ENCODE measurements around the gene ELMO3.

Gene ELMO3

GRCh38 chr16:67210069-67210937, 11.4 kb downstream of the ELMO3 start:
- TF ChIP-seq, protein P1, sequence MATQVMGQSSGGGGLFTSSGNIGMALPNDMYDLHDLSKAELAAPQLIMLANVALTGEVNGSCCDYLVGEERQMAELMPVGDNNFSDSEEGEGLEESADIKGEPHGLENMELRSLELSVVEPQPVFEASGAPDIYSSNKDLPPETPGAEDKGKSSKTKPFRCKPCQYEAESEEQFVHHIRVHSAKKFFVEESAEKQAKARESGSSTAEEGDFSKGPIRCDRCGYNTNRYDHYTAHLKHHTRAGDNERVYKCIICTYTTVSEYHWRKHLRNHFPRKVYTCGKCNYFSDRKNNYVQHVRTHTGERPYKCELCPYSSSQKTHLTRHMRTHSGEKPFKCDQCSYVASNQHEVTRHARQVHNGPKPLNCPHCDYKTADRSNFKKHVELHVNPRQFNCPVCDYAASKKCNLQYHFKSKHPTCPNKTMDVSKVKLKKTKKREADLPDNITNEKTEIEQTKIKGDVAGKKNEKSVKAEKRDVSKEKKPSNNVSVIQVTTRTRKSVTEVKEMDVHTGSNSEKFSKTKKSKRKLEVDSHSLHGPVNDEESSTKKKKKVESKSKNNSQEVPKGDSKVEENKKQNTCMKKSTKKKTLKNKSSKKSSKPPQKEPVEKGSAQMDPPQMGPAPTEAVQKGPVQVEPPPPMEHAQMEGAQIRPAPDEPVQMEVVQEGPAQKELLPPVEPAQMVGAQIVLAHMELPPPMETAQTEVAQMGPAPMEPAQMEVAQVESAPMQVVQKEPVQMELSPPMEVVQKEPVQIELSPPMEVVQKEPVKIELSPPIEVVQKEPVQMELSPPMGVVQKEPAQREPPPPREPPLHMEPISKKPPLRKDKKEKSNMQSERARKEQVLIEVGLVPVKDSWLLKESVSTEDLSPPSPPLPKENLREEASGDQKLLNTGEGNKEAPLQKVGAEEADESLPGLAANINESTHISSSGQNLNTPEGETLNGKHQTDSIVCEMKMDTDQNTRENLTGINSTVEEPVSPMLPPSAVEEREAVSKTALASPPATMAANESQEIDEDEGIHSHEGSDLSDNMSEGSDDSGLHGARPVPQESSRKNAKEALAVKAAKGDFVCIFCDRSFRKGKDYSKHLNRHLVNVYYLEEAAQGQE (tag by site-specific recombination; IDR thresholded peaks at IDR 0.05) = no peak
- TF ChIP-seq AEBP2 (tag by site-specific recombination; IDR thresholded peaks at IDR 0.05; ENCODE audit: borderline replicate concordance) (no peak), MYNN (tag by site-specific recombination; IDR thresholded peaks at IDR 0.05; ENCODE audit: borderline replicate concordance) (no peak), BCL6B (tag by site-specific recombination; IDR thresholded peaks at IDR 0.05) (no peak), EGR2 (tag by site-specific recombination; IDR thresholded peaks at IDR 0.05; ENCODE audit: low read depth) (no peak), ZNF473 (tag by site-specific recombination; IDR thresholded peaks at IDR 0.05) (no peak), ZNF600 (tag by site-specific recombination; IDR thresholded peaks at IDR 0.05) (no peak)
- Histone ChIP-seq H3K4me1 (ENCODE audit: control insufficient read depth, insufficient read depth, low read length) (no peaks in the 10 kb centered on the region), H3K27ac (ENCODE audit: extremely low read depth, low read depth, low read length) (no peak overlapping the region), H3K4me3 (ENCODE audit: low read depth, low read length) (no peak overlapping the region), H3K36me3 (ENCODE audit: control insufficient read depth in 2 of 2, insufficient read depth in 1 of 2, low read length in 2 of 2) (peaks cover 0 to 15% of the 10 kb centered on the region in 2 experiments; a peak in 2 of 3 replicates), H3K9me3 (ENCODE audit: control insufficient read depth, insufficient read depth, low read depth, low read length) (no peaks in the 10 kb centered on the region)
- CTCF ChIA-PET = no interaction called here
- POLR2A ChIA-PET = interaction anchor here (0.9 to 1.4 kb wide), 2 partner anchors 12 to 16 kb away, joined by 3 to 5 read pairs; partner anchors contain the start of gene TMEM208

- Histone ChIP-seq H3K36me3 (ENCODE audit: control insufficient read depth in 2 of 2, insufficient read depth in 1 of 2, low read length in 2 of 2) (peaks cover 0 to 9% of the 10 kb centered on the region in 2 experiments; a peak in 2 of 3 replicates), H3K9me3 (ENCODE audit: control insufficient read depth, insufficient read depth, low read depth, low read length) (no peaks in the 10 kb centered on the region), H3K4me1 (ENCODE audit: control insufficient read depth, insufficient read depth, low read length) (no peaks in the 10 kb centered on the region), H3K27ac (ENCODE audit: extremely low read depth, low read depth, low read length) (no peak overlapping the region), H3K4me3 (ENCODE audit: low read depth, low read length) (no peak overlapping the region)
- POLR2A ChIA-PET = interaction anchor here (1.4 kb wide), 1 partner anchor 15 kb away, joined by 5 read pairs; the partner anchor contains the start of gene TMEM208
- TF ChIP-seq ZNF174 (tag by site-specific recombination; IDR thresholded peaks at IDR 0.05) (no peak), SP3 (tag by site-specific recombination; IDR thresholded peaks at IDR 0.05) (no peak), ZNF211 (tag by site-specific recombination; IDR thresholded peaks at IDR 0.05; ENCODE audit: low read depth) (no peak), ZFP3 (tag by site-specific recombination; IDR thresholded peaks at IDR 0.05; ENCODE audit: low read depth) (no peak), REPIN1 (tag by site-specific recombination; IDR thresholded peaks at IDR 0.05; ENCODE audit: low read depth) (no peak), ZNF140 (tag by site-specific recombination; IDR thresholded peaks at IDR 0.05) (no peak), ZNF629 (tag by site-specific recombination; IDR thresholded peaks at IDR 0.05) (no peak), ZNF610 (tag by site-specific recombination; IDR thresholded peaks at IDR 0.05; ENCODE audit: borderline replicate concordance) (no peak), ZNF391 (tag by site-specific recombination; IDR thresholded peaks at IDR 0.05; ENCODE audit: borderline replicate concordance, low read depth) (no peak), ZNF221 (tag by site-specific recombination; IDR thresholded peaks at IDR 0.05; ENCODE audit: borderline replicate concordance) (no peak)
- TF ChIP-seq, protein P2, sequence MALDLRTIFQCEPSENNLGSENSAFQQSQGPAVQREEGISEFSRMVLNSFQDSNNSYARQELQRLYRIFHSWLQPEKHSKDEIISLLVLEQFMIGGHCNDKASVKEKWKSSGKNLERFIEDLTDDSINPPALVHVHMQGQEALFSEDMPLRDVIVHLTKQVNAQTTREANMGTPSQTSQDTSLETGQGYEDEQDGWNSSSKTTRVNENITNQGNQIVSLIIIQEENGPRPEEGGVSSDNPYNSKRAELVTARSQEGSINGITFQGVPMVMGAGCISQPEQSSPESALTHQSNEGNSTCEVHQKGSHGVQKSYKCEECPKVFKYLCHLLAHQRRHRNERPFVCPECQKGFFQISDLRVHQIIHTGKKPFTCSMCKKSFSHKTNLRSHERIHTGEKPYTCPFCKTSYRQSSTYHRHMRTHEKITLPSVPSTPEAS (tag by site-specific recombination; IDR thresholded peaks at IDR 0.05) = no peak
- CTCF ChIA-PET = interaction anchor here (1.1 kb wide), 1 partner anchor 194 kb away, joined by 3 read pairs; no protein-coding TSS in a partner anchor
Observed at GRCh38 chr16:67211674-67212073, 12.7 kb downstream of the ELMO3 start.
